Muscle of leg (tissue), 11 donors: ENCODE measurements around the gene ABCC3. TPM values are rescaled to one million over a fixed set of nuclear protein-coding genes. Genes with fewer than 3 reads are reported as not detected.

ENCODE experiments used
- DNase-seq: peaks from one replicate; pipeline ENCODE4 v3.0.0; 2013
- H3K27ac ChIP-seq: one replicate; pipeline ENCODE4 v1.5.1; 2013; ENCODE audit warnings: mild to moderate bottlenecking, low read length, control low read depth
- H3K27me3 ChIP-seq: one replicate; pipeline ENCODE4 v1.6.1; 2013; ENCODE audit warnings: low read length; ENCODE audit not compliant: control insufficient read depth, insufficient read depth
- H3K36me3 ChIP-seq: one replicate; pipeline ENCODE4 v1.6.1; 2013; ENCODE audit warnings: low read length; ENCODE audit not compliant: control insufficient read depth, insufficient read depth
- H3K4me1 ChIP-seq: one replicate; pipeline ENCODE4 v1.6.1; 2013; ENCODE audit warnings: low read length; ENCODE audit not compliant: control insufficient read depth, insufficient read depth
- H3K4me3 ChIP-seq: one replicate; pipeline ENCODE4 v1.5.1; 2013; ENCODE audit warnings: low read length, control low read depth
- H3K9me3 ChIP-seq: replicated peaks from 2 replicates; pipeline ENCODE4 v1.6.1; 2013; ENCODE audit warnings: low read depth, low read length; ENCODE audit not compliant: control insufficient read depth
- WGBS: methylation state at CpG from one replicate; pipeline ENCODE4 v1.1.5; 2013; ENCODE audit warnings: missing lambda C conversion rate; ENCODE audit not compliant: insufficient coverage; 5-methylcytosine and 5-hydroxymethylcytosine counted together
- polyA plus RNA-seq, 8 donors: library from polyadenylated mRNA; unstranded; fragments of 120-200 nt; gene quantifications; one replicate each; pipeline versions ENCODE4 v1.2.1 to v1.2.3, GENCODE V29; 2013; ENCODE audit warnings: inconsistent platforms in 1 of 8, low replicate concordance in 1 of 8; ENCODE audit not compliant: insufficient read length in 8 of 8, insufficient read depth in 1 of 8
- total RNA-seq: library from RNA; stranded (reverse); fragments of 120-200 nt; gene quantifications from one replicate; pipeline ENCODE4 v1.2.4, GENCODE V29; 2013

The ABCC3 gene
- total and polyA plus RNA-seq, 9 donors: 0.24 to 8.0 (median 0.39) TPM

- DNase-seq: no peak
- H3K4me3 ChIP-seq: no peak overlapping the region
- H3K4me1 ChIP-seq: peaks cover 3% of the 10 kb centered on the region
- peaks cover 2% of the 10 kb centered on the region for H3K27me3 ChIP-seq
- no peak overlapping the region for H3K27ac ChIP-seq
- 81% methylated on average over 3 of the region's 3 CpGs for WGBS
- no peaks in the 10 kb centered on the region for H3K36me3 ChIP-seq
- H3K9me3 ChIP-seq: no peaks in the 10 kb centered on the region
Measured at GRCh38 chr17:50645748-50646682, 11.3 kb downstream of the ABCC3 start.

GRCh38 chr17:50647187-50647586 lies 12.5 kb downstream of the ABCC3 start:
- DNase-seq: no peak
- Histone ChIP-seq H3K4me3 (no peak overlapping the region), H3K9me3 (no peaks in the 10 kb centered on the region), H3K4me1 (no peaks in the 10 kb centered on the region), H3K27ac (no peak overlapping the region), H3K36me3 (no peaks in the 10 kb centered on the region), H3K27me3 (peaks cover 2% of the 10 kb centered on the region)
- WGBS: 60% methylated on average over 2 of the region's 2 CpGs

DNA sequence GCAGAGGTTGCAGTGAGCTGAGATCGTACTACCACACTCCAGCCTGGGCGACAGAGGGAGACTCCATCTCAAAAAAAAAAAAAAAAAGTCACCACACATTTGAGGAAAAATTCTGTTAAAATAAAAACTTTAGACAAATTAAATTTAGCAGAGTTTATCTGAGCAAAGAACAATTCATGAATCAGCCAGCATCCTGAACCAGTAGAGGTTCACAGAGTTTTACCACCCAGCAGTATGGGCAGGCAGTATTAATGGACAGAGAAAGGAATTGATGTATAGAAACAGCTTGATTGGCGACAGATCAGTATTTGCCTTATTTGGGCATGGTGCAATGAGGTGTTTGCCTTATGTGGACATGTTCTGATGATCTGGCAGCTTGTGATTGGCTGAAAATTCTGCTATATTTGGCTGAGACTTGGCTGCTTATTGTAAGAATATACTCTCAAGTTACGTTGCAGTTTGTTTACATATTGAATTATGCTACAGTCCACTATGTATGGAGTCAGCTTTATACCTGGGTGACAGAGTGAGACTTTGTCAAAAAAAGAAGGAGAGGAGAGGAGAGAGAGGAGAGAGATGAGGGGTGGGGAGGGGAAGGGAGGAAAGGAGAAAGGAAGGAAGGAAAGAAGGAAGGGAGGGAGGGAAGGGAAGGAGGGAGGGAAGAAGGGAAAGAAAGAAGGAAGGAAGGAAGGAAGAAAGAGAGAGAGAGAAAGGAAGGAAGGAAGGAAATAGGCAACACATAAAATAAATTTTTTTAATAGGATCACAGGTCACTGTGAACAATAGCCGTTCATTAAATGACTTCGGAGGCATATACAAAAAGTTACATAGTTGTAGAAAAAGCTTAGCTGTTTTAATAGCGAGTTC lies 14.6 kb downstream of the ABCC3 start:
- H3K4me1 ChIP-seq: no peaks in the 10 kb centered on the region
- peaks cover 6% of the 10 kb centered on the region for H3K9me3 ChIP-seq
- no peaks in the 10 kb centered on the region for H3K36me3 ChIP-seq
- H3K4me3 ChIP-seq: no peak overlapping the region
- WGBS: 71% methylated on average over 1 of the region's 7 CpGs
- DNase-seq: no peak
- H3K27me3 ChIP-seq: peaks cover 2% of the 10 kb centered on the region
- H3K27ac ChIP-seq: no peak overlapping the region

- Histone ChIP-seq H3K4me1 (no peaks in the 10 kb centered on the region), H3K27me3 (peaks cover 2% of the 10 kb centered on the region), H3K27ac (no peak overlapping the region), H3K36me3 (no peaks in the 10 kb centered on the region), H3K9me3 (peaks cover 6% of the 10 kb centered on the region), H3K4me3 (no peak overlapping the region)
- no peak for DNase-seq
- WGBS: no CpG with 5 or more reads among the region's 2 CpGs
Measured at GRCh38 chr17:50651661-50652060, 17.0 kb downstream of the ABCC3 start.

GRCh38 chr17:50653738-50654137 lies 19.1 kb downstream of the ABCC3 start:
- WGBS: no CpG with 5 or more reads among the region's 3 CpGs
- Histone ChIP-seq H3K9me3 (peaks cover 6% of the 10 kb centered on the region), H3K27me3 (no peaks in the 10 kb centered on the region), H3K4me3 (no peak overlapping the region), H3K4me1 (peaks cover 1% of the 10 kb centered on the region), H3K27ac (no peak overlapping the region), H3K36me3 (no peaks in the 10 kb centered on the region)
- DNase-seq: no peak

DNA sequence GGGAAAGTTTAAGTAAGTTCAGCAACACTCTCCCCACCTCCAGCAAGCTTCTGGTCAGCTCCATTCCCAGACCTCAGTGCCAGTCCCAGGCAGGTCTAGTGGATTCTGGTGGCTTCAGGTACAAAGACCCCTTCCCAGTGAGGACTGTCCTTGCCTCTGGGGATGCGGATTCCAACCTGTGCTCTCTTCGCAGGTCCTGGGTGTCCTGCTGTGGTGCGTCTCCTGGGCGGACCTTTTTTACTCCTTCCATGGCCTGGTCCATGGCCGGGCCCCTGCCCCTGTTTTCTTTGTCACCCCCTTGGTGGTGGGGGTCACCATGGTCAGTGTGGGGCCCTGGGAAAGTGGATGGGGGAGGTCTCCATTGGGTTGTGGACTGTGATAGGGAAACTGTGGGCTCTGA lies 21.8 kb downstream of the ABCC3 start:
- peaks cover 6% of the 10 kb centered on the region for H3K9me3 ChIP-seq
- peaks cover 19% of the 10 kb centered on the region for H3K4me1 ChIP-seq
- H3K27me3 ChIP-seq: no peaks in the 10 kb centered on the region
- no peak overlapping the region for H3K4me3 ChIP-seq
- WGBS: 100% methylated on average over 4 of the region's 5 CpGs
- H3K36me3 ChIP-seq: no peaks in the 10 kb centered on the region
- DNase-seq: no peak
- no peak overlapping the region for H3K27ac ChIP-seq

DNA sequence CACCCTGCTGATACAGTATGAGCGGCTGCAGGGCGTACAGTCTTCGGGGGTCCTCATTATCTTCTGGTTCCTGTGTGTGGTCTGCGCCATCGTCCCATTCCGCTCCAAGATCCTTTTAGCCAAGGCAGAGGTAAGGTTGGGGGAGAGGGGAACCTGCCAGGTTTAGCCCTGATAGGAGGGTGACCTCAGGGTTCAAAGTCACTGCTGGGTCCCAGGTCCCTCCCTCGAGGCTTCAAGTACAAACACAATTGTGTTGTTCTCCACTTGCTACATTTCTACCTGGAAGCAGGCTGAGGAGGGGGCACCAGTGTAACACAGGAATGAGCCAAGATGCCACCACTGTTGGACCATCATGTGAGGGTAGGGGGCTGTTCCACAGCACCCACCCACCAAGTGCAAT lies 22.4 kb downstream of the ABCC3 start:
- H3K4me3 ChIP-seq: no peak overlapping the region
- H3K9me3 ChIP-seq: peaks cover 6% of the 10 kb centered on the region
- WGBS: 94% methylated on average over 5 of the region's 7 CpGs
- no peaks in the 10 kb centered on the region for H3K36me3 ChIP-seq
- H3K4me1 ChIP-seq: peaks cover 24% of the 10 kb centered on the region
- H3K27me3 ChIP-seq: no peaks in the 10 kb centered on the region
- DNase-seq: no peak
- H3K27ac ChIP-seq: no peak overlapping the region

DNA sequence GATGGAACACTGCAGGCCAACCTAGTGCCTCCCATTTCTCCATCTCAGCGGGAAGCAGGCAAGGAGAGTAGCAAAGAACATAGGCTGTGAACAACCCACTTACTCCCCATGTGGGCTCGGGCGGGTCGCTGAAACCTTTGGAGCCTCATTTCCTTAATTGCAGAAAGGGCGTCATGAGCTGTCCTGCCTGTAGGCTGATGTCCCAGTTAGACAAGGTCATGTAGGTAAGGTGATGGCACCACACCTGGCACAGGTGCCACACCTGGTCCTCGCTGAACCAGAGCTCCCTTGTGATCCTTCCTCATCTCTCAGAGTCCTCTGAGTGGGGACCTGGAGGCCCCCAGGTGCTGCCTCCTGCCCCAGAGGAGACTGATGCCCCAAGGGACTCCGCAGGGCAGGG lies 22.9 kb downstream of the ABCC3 start:
- Histone ChIP-seq H3K36me3 (no peaks in the 10 kb centered on the region), H3K27ac (no peak overlapping the region), H3K4me3 (no peak overlapping the region), H3K9me3 (peaks cover 3% of the 10 kb centered on the region), H3K4me1 (peaks cover 25% of the 10 kb centered on the region), H3K27me3 (no peaks in the 10 kb centered on the region)
- WGBS: 87% methylated on average over 2 of the region's 7 CpGs
- no peak for DNase-seq

DNA sequence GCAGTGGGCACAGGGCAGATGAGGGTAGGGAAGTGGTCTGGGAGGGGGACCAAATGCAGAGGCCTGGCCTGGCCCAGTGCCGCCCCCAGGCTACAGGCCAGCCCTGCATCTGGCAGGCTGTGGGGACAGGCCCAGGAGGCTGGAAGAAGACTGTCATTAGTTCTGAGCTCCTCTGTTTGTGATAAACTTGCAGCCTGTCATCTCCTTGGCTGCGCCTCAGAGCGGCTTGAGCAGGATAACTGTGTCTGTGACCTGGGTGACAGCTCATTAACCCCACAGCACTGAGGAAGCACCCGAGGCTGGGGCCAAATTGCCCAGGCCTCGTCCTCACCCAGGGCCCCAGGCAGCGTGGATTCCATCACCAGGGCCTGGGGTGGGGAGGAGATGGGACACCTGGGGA lies 23.9 kb downstream of the ABCC3 start:
- H3K4me3 ChIP-seq: no peak overlapping the region
- H3K27me3 ChIP-seq: no peaks in the 10 kb centered on the region
- 56% methylated on average over 6 of the region's 6 CpGs for WGBS

DNA sequence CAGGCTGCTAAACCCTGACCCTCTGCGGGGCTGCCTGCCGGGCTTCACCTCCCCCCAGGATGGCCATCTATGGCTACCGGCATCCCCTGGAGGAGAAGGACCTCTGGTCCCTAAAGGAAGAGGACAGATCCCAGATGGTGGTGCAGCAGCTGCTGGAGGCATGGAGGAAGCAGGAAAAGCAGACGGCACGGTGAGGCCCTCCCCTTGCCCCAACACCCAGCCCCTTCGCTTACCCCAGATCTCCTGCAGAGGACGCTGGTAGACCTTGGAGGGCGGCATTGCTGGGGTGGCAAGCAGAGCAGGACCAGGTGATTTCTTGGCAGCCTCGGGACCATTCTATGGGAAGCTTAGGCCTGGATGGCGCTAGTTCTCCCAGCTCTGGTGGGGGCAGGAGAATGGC lies 24.5 kb downstream of the ABCC3 start:
- Histone ChIP-seq H3K27ac (no peak overlapping the region), H3K36me3 (no peaks in the 10 kb centered on the region), H3K27me3 (no peaks in the 10 kb centered on the region), H3K4me3 (no peak overlapping the region), H3K9me3 (no peaks in the 10 kb centered on the region), H3K4me1 (peaks cover 25% of the 10 kb centered on the region)
- 60% methylated on average over 2 of the region's 10 CpGs for WGBS
- DNase-seq: no peak

More for the DNA sequence above, 23.9 kb downstream of the ABCC3 start:
- Histone ChIP-seq H3K4me1 (peaks cover 25% of the 10 kb centered on the region), H3K9me3 (no peaks in the 10 kb centered on the region), H3K36me3 (no peaks in the 10 kb centered on the region), H3K27ac (no peak overlapping the region)
- no peak for DNase-seq
